OCI-LY1 (cell line): Measurements from ENCODE around the gene LAMA5.

Source experiments
- EZH2 ChIP-seq: fragments of 200-600 bp; sonication (generic), shearing (Covaris generic); IDR thresholded peaks from 2 replicates; pipeline ENCODE4 v1.8.0; 2017; ENCODE audit warnings: borderline replicate concordance, mixed run types, mild to moderate bottlenecking, antibody characterized with exemption, low read length, moderate library complexity, mixed read lengths
- TF ChIP-seq, protein P1 (sequence below): fragments of 200-600 bp; sonication (generic), shearing (Covaris generic); IDR thresholded peaks from 2 replicates; pipeline ENCODE4 v1.5.1; 2017; ENCODE audit warnings: mild to moderate bottlenecking, antibody characterized with exemption, low read length, moderate library complexity, mixed read lengths

DNA sequence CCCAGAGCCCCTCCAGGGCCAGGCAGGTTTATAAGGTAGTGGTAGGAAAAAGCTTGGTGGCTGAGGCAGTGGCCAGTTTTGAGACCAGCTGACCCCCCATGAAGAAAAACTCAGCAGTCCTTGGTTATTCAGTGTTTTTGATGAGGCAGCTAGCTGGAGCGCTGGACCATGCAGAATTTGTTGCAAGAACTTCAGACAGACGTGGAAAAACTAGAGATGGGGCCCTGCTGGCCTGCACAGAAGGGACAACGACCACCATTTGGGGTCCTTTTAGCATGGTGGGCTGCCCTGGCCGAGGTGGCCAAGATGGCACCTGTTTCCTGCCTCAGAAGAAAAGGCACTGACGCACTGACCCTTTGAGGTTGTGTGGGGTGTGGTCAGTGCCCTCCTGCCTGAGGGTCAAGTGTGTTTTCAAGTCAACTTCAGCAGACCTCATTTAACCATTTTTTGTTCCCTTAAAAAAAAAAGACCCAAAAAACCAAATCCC lies 22.5 kb upstream of the LAMA5 start:
- TF ChIP-seq, protein P1, sequence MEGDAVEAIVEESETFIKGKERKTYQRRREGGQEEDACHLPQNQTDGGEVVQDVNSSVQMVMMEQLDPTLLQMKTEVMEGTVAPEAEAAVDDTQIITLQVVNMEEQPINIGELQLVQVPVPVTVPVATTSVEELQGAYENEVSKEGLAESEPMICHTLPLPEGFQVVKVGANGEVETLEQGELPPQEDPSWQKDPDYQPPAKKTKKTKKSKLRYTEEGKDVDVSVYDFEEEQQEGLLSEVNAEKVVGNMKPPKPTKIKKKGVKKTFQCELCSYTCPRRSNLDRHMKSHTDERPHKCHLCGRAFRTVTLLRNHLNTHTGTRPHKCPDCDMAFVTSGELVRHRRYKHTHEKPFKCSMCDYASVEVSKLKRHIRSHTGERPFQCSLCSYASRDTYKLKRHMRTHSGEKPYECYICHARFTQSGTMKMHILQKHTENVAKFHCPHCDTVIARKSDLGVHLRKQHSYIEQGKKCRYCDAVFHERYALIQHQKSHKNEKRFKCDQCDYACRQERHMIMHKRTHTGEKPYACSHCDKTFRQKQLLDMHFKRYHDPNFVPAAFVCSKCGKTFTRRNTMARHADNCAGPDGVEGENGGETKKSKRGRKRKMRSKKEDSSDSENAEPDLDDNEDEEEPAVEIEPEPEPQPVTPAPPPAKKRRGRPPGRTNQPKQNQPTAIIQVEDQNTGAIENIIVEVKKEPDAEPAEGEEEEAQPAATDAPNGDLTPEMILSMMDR = no peak
- no peak for TF ChIP-seq EZH2
